H1 (cell line): ENCODE measurements around the gene OR4K1. TPM values are rescaled to one million over a fixed set of nuclear protein-coding genes. Genes with fewer than 3 reads are reported as not detected.

ENCODE experiments used
- CTCF ChIA-PET: fragments of 300-600 bp; sonication (Branson Sonifier 250); formaldehyde crosslinking; loops from one replicate; lab custom pipeline; 2021; ENCODE audit not compliant: partially characterized antibody; lab: Charles Lee
- POLR2A ChIA-PET: fragments of 300-600 bp; sonication (Branson Sonifier 250); formaldehyde crosslinking; loops from one replicate; lab custom pipeline; 2021; ENCODE audit warnings: inconsistent platforms; ENCODE audit not compliant: partially characterized antibody; lab: Charles Lee
- DNase-seq, 2 experiments: peaks; one replicate each; pipeline versions ENCODE4 v3.0.0 to v3.0.0-alpha.2; 2010 to 2022; ENCODE audit warnings: low spot score in 2 of 2, low read depth in 1 of 2, mixed read lengths in 1 of 2
- FAIRE-seq: peaks from 2 replicates; lab custom pipeline; 2011; peaks lifted over from hg19 to GRCh38; lab: Jason Lieb, UNC
- H2AFZ ChIP-seq: 2 replicates; pipeline ENCODE4 v1.8.1; 2012; ENCODE audit warnings: low read length, inconsistent platforms
- H2AK5ac ChIP-seq: 2 replicates; pipeline ENCODE4 v1.6.1; 2013; ENCODE audit warnings: low read depth, low read length
- H2BK120ac ChIP-seq: replicated peaks from 2 replicates; pipeline ENCODE3; 2013; ENCODE audit warnings: low read depth, low read length, inconsistent platforms
- H2BK12ac ChIP-seq: 2 replicates; pipeline ENCODE4 v1.6.1; 2013; ENCODE audit warnings: low read depth, low read length
- H2BK15ac ChIP-seq: 2 replicates; pipeline ENCODE4 v1.6.1; 2013; ENCODE audit warnings: low read length
- H2BK20ac ChIP-seq: 2 replicates; pipeline ENCODE4 v1.6.1; 2013; ENCODE audit warnings: low read length
- H2BK5ac ChIP-seq: 2 replicates; pipeline ENCODE4 v1.6.1; 2013; ENCODE audit warnings: low read depth, low read length
- H3K14ac ChIP-seq: 2 replicates; pipeline ENCODE4 v1.6.1; 2013; ENCODE audit warnings: inconsistent platforms; ENCODE audit not compliant: insufficient read length
- H3K18ac ChIP-seq: 2 replicates; pipeline ENCODE4 v1.6.1; 2013; ENCODE audit warnings: low read length; ENCODE audit errors: extremely low read depth
- H3K23ac ChIP-seq: 2 replicates; pipeline ENCODE4 v1.6.1; 2013; ENCODE audit warnings: inconsistent platforms; ENCODE audit not compliant: insufficient read length
- H3K23me2 ChIP-seq: 2 replicates; pipeline ENCODE4 v1.6.1; 2013; ENCODE audit warnings: low read depth, low read length
- H3K27ac ChIP-seq: 2 replicates; pipeline ENCODE4 v1.6.1; 2011; ENCODE audit warnings: low read depth, low read length, inconsistent platforms
- H3K27me3 ChIP-seq, 4 experiments: replicated peaks in 1 of 4; 1 replicate in 1 of 4; 2 replicates in 3 of 4; pipeline versions ENCODE4 v1.6.1 to v1.8.1; 2011 to 2013; ENCODE audit warnings: low read length in 3 of 4, mild to moderate bottlenecking in 3 of 4, inconsistent platforms in 2 of 4, mixed read lengths in 2 of 4, moderate library complexity in 1 of 4; ENCODE audit not compliant: control insufficient read depth in 3 of 4, insufficient read depth in 3 of 4; ENCODE audit errors: extremely low read depth in 1 of 4
- H3K36me3 ChIP-seq, 4 experiments: 2 replicates each; pipeline versions ENCODE4 v1.6.1 to v1.8.1; 2011 to 2013; ENCODE audit warnings: mild to moderate bottlenecking in 4 of 4, low read length in 3 of 4, moderate library complexity in 2 of 4, control low read depth in 1 of 4, inconsistent platforms in 1 of 4; ENCODE audit not compliant: insufficient read depth in 4 of 4, control insufficient read depth in 2 of 4
- H3K4ac ChIP-seq: replicated peaks from 2 replicates; pipeline ENCODE3; 2013; ENCODE audit warnings: low read length, low read depth, mixed read lengths, inconsistent platforms; ENCODE audit not compliant: insufficient read length
- H3K4me1 ChIP-seq, 4 experiments: replicated peaks in 1 of 4; 1 replicate in 1 of 4; 2 replicates in 3 of 4; pipeline versions ENCODE4 v1.6.1 to v1.8.1; 2011 to 2013; ENCODE audit warnings: low read length in 3 of 4, inconsistent platforms in 2 of 4, mixed read lengths in 1 of 4; ENCODE audit not compliant: insufficient read depth in 4 of 4, control insufficient read depth in 3 of 4
- H3K4me2 ChIP-seq, 2 experiments: 2 replicates each; pipeline versions ENCODE4 v1.6.1 to v1.8.1; 2011 to 2013; ENCODE audit warnings: low read depth in 2 of 2, low read length in 2 of 2, control low read depth in 1 of 2, inconsistent platforms in 1 of 2, mild to moderate bottlenecking in 1 of 2; ENCODE audit not compliant: insufficient read depth in 1 of 2
- H3K4me3 ChIP-seq, 4 experiments: fragments of 200-600, 300-600 bp in 1 of 4; sonication (generic), shearing (Covaris generic), sonication (Bioruptor Twin) in 1 of 4; 2 replicates each; pipeline versions ENCODE4 v1.5.1 to v1.8.1; 2011 to 2016; ENCODE audit warnings: low read length in 4 of 4, low read depth in 3 of 4, control low read depth in 2 of 4, inconsistent platforms in 2 of 4, mild to moderate bottlenecking in 2 of 4, mixed read lengths in 1 of 4, moderate library complexity in 1 of 4; ENCODE audit not compliant: insufficient read depth in 2 of 4; ENCODE audit errors: extremely low read depth in 1 of 4
- H3K56ac ChIP-seq: replicated peaks from 2 replicates; pipeline ENCODE3; 2013; ENCODE audit warnings: low read depth, mild to moderate bottlenecking, mixed read lengths, low read length, inconsistent platforms; ENCODE audit not compliant: insufficient read length
- H3K79me1 ChIP-seq: 2 replicates; pipeline ENCODE4 v1.6.1; 2013; ENCODE audit warnings: low read depth, low read length, control low read depth
- H3K79me2 ChIP-seq, 2 experiments: 2 replicates each; pipeline versions ENCODE4 v1.6.1 to v1.8.1; 2012 to 2013; ENCODE audit warnings: low read length in 2 of 2, mild to moderate bottlenecking in 2 of 2, inconsistent platforms in 1 of 2; ENCODE audit not compliant: insufficient read depth in 2 of 2, control insufficient read depth in 1 of 2
- H3K9ac ChIP-seq, 4 experiments: replicated peaks in 1 of 4; 1 replicate in 1 of 4; 2 replicates in 3 of 4; pipeline versions ENCODE4 v1.6.1 to v1.8.1; 2011 to 2013; ENCODE audit warnings: low read depth in 3 of 4, low read length in 3 of 4, control low read depth in 2 of 4, mild to moderate bottlenecking in 2 of 4, moderate library complexity in 2 of 4, inconsistent platforms in 1 of 4; ENCODE audit errors: extremely low read depth in 1 of 4
- H3K9me3 ChIP-seq, 2 experiments: 2 replicates each; pipeline versions ENCODE4 v1.6.1 to v1.8.1; 2012 to 2013; ENCODE audit warnings: mild to moderate bottlenecking in 2 of 2, moderate library complexity in 2 of 2, control low read depth in 1 of 2, inconsistent platforms in 1 of 2, low read depth in 1 of 2, low read length in 1 of 2, mixed read lengths in 1 of 2; ENCODE audit not compliant: insufficient read depth in 2 of 2
- H4K20me1 ChIP-seq, 2 experiments: replicated peaks in 1 of 2; 2 replicates each; pipeline versions ENCODE3 to v1.8.1; 2011 to 2013; ENCODE audit warnings: inconsistent platforms in 2 of 2, low read length in 2 of 2, mild to moderate bottlenecking in 1 of 2; ENCODE audit not compliant: insufficient read depth in 2 of 2, control insufficient read depth in 1 of 2
- H4K5ac ChIP-seq: 2 replicates; pipeline ENCODE4 v1.6.1; 2013; ENCODE audit warnings: low read length, low read depth, mixed read lengths, inconsistent platforms; ENCODE audit not compliant: insufficient read length
- H4K8ac ChIP-seq: 2 replicates; pipeline ENCODE4 v1.8.0; 2013; ENCODE audit warnings: mild to moderate bottlenecking, moderate library complexity, low read length, inconsistent platforms; ENCODE audit not compliant: insufficient read depth; ENCODE audit errors: extremely low read depth
- H4K91ac ChIP-seq: replicated peaks from 2 replicates; pipeline ENCODE3; 2013; ENCODE audit warnings: low read length, mixed read lengths, inconsistent platforms; ENCODE audit not compliant: insufficient read length
- BACH1 ChIP-seq: IDR thresholded peaks from 2 replicates; pipeline ENCODE4 v1.6.1; 2012; ENCODE audit warnings: low read length, improper control_type of control experiment
- CBX8 ChIP-seq: fragments of 300-800, 300-1000 bp; sonication (generic); IDR thresholded peaks from 2 replicates; pipeline ENCODE4 v1.7.1; 2016; ENCODE audit warnings: low read depth, low read length, borderline replicate concordance
- EGR1 ChIP-seq: IDR thresholded peaks from 2 replicates; pipeline ENCODE4 v1.6.1; 2011; ENCODE audit warnings: low read depth, low read length, borderline replicate concordance
- FOSL1 ChIP-seq: IDR thresholded peaks from 2 replicates; pipeline ENCODE4 v1.6.1; 2011; ENCODE audit warnings: mild to moderate bottlenecking, low read depth, low read length, moderate library complexity; ENCODE audit not compliant: insufficient read depth
- HDAC6 ChIP-seq: IDR thresholded peaks from one replicate; pipeline ENCODE4 v1.7.1; 2012; ENCODE audit warnings: low read depth, mild to moderate bottlenecking, inconsistent platforms, low read length, moderate library complexity
- NANOG ChIP-seq: IDR thresholded peaks from 2 replicates; pipeline ENCODE4 v1.6.1; 2011; ENCODE audit warnings: low read length, low read depth, mild to moderate bottlenecking, inconsistent platforms; ENCODE audit not compliant: insufficient read depth, poor library complexity, severe bottlenecking
- RXRA ChIP-seq: IDR thresholded peaks from 2 replicates; pipeline ENCODE4 v1.6.1; 2011; ENCODE audit warnings: low read depth, mild to moderate bottlenecking, low read length, moderate library complexity; ENCODE audit not compliant: insufficient read depth
- SAP30 ChIP-seq: fragments of 300-600 bp; sonication (generic); IDR thresholded peaks from 2 replicates; pipeline ENCODE4 v1.7.1; 2012; ENCODE audit warnings: low read length, moderate library complexity, mild to moderate bottlenecking, inconsistent platforms; ENCODE audit not compliant: insufficient read depth, insufficient replicate concordance
- SP1 ChIP-seq: IDR thresholded peaks from 2 replicates; pipeline ENCODE4 v1.6.1; 2011; ENCODE audit warnings: low read depth, low read length
- TAF7 ChIP-seq: optimal IDR thresholded peaks from 2 replicates; pipeline ENCODE3; 2011; ENCODE audit warnings: low read depth, mild to moderate bottlenecking, inconsistent platforms, low read length, moderate library complexity, borderline replicate concordance
- TBP ChIP-seq: IDR thresholded peaks from 2 replicates; pipeline ENCODE4 v1.6.1; 2011; ENCODE audit warnings: low read depth, low read length, improper control_type of control experiment
- TEAD4 ChIP-seq: IDR thresholded peaks from 2 replicates; pipeline ENCODE4 v1.6.1; 2012; ENCODE audit warnings: low read depth, low read length, inconsistent platforms, mixed read lengths
- YY1 ChIP-seq: IDR thresholded peaks from 2 replicates; pipeline ENCODE4 v1.6.1; 2011; ENCODE audit warnings: low read depth, mild to moderate bottlenecking, low read length
- WGBS, 2 experiments: shearing (Covaris generic) in 1 of 2; methylation state at CpG; one replicate each; pipeline versions ENCODE4 v1.1.6 to v1.1.7; 2013 to 2015; ENCODE audit warnings: low lambda C conversion rate in 2 of 2, mixed read lengths in 2 of 2, inconsistent platforms in 1 of 2, low coverage in 1 of 2, missing lambda C conversion rate in 1 of 2; ENCODE audit not compliant: insufficient replicate concordance in 2 of 2, insufficient coverage in 1 of 2, insufficient read length in 1 of 2; ENCODE audit errors: extremely low coverage in 1 of 2, missing lambda C conversion rate in 1 of 2; 5-methylcytosine and 5-hydroxymethylcytosine counted together
- polyA plus RNA-seq, 7 experiments: library from polyadenylated mRNA; depleted of rRNA in 3 of 7; stranded (reverse) in 5 of 7; unstranded in 2 of 7; fragments of >200 nt in 5 of 7; fragments of 200-250 nt in 2 of 7; gene quantifications; 1 replicate in 5 of 7; 2 replicates in 1 of 7; 4 replicates in 1 of 7; pipeline versions ENCODE4 v1.2.1 to v1.2.3, GENCODE V29; 2011 to 2013; ENCODE audit warnings: missing spikeins in 2 of 7, mixed read lengths in 2 of 7
- total RNA-seq: library from RNA; stranded (reverse); fragmentation: NEBNext Ultra II Directional; extraction: Animal tissue kit (Norgen Biotek cat#: 25700); gene quantifications from 2 replicates; pipeline ENCODE4 v1.2.1, GENCODE V29; 2021

Gene OR4K1
- total and polyA plus RNA-seq, 2 of the 8 experiments (the other 6 are each of a cell fraction or from before 2014, with no cell fraction given): not detected

DNA sequence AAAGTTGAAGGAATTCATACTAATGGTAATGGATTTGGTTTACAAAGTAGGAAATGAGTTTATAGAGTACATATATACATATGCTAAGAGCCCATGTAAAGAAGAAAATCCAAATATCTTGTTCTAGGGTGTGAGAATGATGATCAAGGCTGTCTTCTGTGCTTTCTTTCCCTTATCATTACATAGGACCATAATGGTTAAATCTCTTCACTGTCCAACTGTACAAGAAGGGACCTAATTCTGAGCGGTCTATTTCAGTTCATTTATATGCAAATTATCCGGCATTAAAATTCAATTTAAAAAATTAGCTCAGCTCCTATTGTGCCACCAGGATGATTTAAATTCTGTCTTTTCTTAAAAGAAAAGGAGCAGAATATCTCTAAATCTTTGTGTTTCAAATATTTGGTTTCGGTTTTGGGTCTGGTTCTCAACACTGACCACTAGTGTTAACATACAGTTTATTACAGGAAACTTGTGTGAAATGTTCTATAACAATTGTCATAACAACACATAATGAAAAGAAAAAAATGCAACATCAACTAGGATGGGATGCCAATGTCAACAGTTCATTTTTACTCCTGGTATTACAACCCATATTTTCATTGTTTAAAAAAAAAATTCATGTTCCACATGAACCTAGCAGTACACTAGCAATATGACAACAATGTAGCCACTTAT is 16.8 kb downstream of the OR4K1 start:
- no peak overlapping the region for H2BK120ac ChIP-seq
- no peak overlapping the region for H4K8ac ChIP-seq
- no peak overlapping the region for H2BK15ac ChIP-seq
- no peak overlapping the region for H3K14ac ChIP-seq
- no peak overlapping the region for H2AFZ ChIP-seq
- no peak for DNase-seq
- H2BK12ac ChIP-seq: no peak overlapping the region
- H3K79me1 ChIP-seq: no peaks in the 10 kb centered on the region
- H3K27me3 ChIP-seq: no peaks in the 10 kb centered on the region
- no peaks in the 10 kb centered on the region; the same call in 1 of the 2 replicates for H3K23me2 ChIP-seq
- no peak overlapping the region for H2BK20ac ChIP-seq
- ChIA-PET CTCF (no interaction called here), POLR2A (no interaction called here)
- no peak overlapping the region for H3K27ac ChIP-seq
- H3K56ac ChIP-seq: no peak overlapping the region
- H3K9ac ChIP-seq: no peak overlapping the region
- TF ChIP-seq EGR1: no peak
- TF ChIP-seq SAP30: no peak
- TF ChIP-seq HDAC6: no peak
- no peak for TF ChIP-seq BACH1
- no peak for TF ChIP-seq TAF7
- TF ChIP-seq TEAD4: no peak
- TF ChIP-seq NANOG: no peak
- TF ChIP-seq SP1: no peak
- no peak for TF ChIP-seq TBP
- TF ChIP-seq YY1: no peak
- TF ChIP-seq FOSL1: no peak
- TF ChIP-seq RXRA: no peak
- TF ChIP-seq CBX8: no peak
- H3K23ac ChIP-seq: no peak overlapping the region
- H4K5ac ChIP-seq: no peak overlapping the region
- H3K4ac ChIP-seq: no peak overlapping the region
- H3K9me3 ChIP-seq: peaks cover 36 to 41% of the 10 kb centered on the region in 2 experiments
- no peaks in the 10 kb centered on the region for H3K36me3 ChIP-seq
- H3K4me3 ChIP-seq: no peak overlapping the region
- no peaks in the 10 kb centered on the region for H4K20me1 ChIP-seq
- H2AK5ac ChIP-seq: no peak overlapping the region
- H3K18ac ChIP-seq: no peak overlapping the region
- H3K4me1 ChIP-seq: no peaks in the 10 kb centered on the region
- WGBS, 2 experiments: 83% methylated on average over 3 of the region's 3 CpGs; no CpG with 5 or more reads in 1 of the 2 experiments
- H3K79me2 ChIP-seq: no peaks in the 10 kb centered on the region
- H3K4me2 ChIP-seq: no peak overlapping the region
- FAIRE-seq: no peak
- no peak overlapping the region for H4K91ac ChIP-seq
- no peak overlapping the region for H2BK5ac ChIP-seq
